Measurements from ENCODE around the gene DSCAM. TPM values are rescaled to one million over a fixed set of nuclear protein-coding genes. Genes with fewer than 3 reads are reported as not detected.

DSCAM gene
- total and polyA plus RNA-seq, 8 donors: 0.37 TPM; not detected in 7

DNA sequence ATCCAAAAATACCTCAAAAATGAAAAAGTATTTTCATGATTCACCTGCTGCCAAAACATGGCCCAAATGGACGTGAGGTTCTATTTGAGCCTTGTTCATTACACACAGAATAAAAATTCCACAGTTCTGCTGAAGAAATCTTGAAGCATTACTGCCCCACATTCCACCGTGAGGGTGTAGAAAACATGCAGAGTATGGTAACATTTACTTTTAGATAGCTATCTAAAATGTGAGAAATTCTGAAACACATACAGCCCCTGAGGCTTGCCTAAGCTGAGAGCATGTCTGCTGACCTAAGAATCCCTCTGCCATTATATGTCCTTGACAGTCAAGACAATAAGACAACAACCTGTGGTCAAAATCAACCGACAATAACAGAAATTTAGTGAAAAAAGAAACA lies 186.5 kb downstream of the DSCAM start:
- WGBS, 5 donors: 37 to 58% (median 47%) methylated on average over 3 of the region's 3 CpGs
- TF ChIP-seq POLR2A (IDR thresholded peaks at IDR 0.05) (no peak), POLR2AphosphoS5 (IDR thresholded peaks at IDR 0.05) (no peak), EP300 (IDR thresholded peaks at IDR 0.05) (no peak)
- TF ChIP-seq, protein P1, sequence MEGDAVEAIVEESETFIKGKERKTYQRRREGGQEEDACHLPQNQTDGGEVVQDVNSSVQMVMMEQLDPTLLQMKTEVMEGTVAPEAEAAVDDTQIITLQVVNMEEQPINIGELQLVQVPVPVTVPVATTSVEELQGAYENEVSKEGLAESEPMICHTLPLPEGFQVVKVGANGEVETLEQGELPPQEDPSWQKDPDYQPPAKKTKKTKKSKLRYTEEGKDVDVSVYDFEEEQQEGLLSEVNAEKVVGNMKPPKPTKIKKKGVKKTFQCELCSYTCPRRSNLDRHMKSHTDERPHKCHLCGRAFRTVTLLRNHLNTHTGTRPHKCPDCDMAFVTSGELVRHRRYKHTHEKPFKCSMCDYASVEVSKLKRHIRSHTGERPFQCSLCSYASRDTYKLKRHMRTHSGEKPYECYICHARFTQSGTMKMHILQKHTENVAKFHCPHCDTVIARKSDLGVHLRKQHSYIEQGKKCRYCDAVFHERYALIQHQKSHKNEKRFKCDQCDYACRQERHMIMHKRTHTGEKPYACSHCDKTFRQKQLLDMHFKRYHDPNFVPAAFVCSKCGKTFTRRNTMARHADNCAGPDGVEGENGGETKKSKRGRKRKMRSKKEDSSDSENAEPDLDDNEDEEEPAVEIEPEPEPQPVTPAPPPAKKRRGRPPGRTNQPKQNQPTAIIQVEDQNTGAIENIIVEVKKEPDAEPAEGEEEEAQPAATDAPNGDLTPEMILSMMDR (IDR thresholded peaks at IDR 0.05): no peak
- Histone ChIP-seq H3K27me3 (no peaks in the 10 kb centered on the region), H3K4me1 (no peaks in the 10 kb centered on the region), H3K27ac (no peak overlapping the region), H3K9me3 (no peaks in the 10 kb centered on the region), H3K4me3 (no peak overlapping the region), H3K36me3 (no peaks in the 10 kb centered on the region)
- DNase-seq: no peak
- intact Hi-C loops (cut with DNase I; ENCODE audit: low total_unique reads): no loop called here

DNA sequence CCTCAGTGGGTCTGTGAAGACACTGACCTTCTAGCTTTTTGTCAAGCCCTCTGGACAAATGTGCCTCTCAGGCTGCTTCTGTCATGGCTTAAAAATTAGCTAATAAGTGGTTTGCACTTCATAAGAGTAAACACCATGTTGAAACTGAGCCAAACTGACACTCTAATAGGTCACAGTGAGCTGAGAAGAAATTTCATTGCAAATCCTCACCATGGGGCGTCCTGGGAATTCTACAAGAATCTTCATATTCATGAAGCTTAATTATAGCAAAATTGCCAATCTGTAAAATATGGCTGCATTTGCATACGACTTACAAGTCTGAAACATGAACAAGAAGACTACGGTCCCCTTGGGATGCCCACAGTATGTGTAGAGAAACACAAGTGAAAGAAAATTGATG lies 188.6 kb downstream of the DSCAM start:
- H3K4me3 ChIP-seq: no peak overlapping the region
- H3K27ac ChIP-seq: no peak overlapping the region
- H3K4me1 ChIP-seq: no peaks in the 10 kb centered on the region
- TF ChIP-seq POLR2A (IDR thresholded peaks at IDR 0.05) (no peak), EP300 (IDR thresholded peaks at IDR 0.05) (no peak), POLR2AphosphoS5 (IDR thresholded peaks at IDR 0.05) (no peak)
- TF ChIP-seq, protein P1 (IDR thresholded peaks at IDR 0.05): no peak
- no peaks in the 10 kb centered on the region for H3K36me3 ChIP-seq
- H3K27me3 ChIP-seq: no peaks in the 10 kb centered on the region
- intact Hi-C loops (cut with DNase I; ENCODE audit: low total_unique reads): no loop called here
- peak in 1 of 2 donors; percentile 63 for DNase-seq
- H3K9me3 ChIP-seq: no peaks in the 10 kb centered on the region
- 57 to 72% (median 67%) methylated on average over 3 of the region's 3 CpGs for WGBS, 5 donors

DNA sequence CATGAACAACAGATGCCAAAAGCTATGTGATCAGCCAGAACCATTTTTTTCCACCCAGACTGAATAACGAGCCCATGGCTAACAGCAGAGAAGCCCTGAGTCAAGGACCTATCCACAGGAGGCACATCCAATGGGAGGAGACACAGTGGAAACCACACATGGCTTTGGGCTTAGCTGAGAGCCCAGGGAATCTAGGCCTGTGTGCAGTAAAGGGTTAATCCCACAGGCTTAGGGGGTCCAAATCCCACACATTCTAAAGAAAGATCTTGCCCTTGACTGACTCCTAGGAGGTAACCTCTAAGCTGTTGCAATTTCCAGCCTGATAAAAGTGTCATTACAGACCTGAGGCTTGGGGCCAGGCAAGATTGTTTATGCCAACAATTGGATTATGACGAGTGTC lies 194.5 kb downstream of the DSCAM start:
- no peak for DNase-seq
- no peak for TF ChIP-seq POLR2A (IDR thresholded peaks at IDR 0.05)
- TF ChIP-seq EP300 (IDR thresholded peaks at IDR 0.05): no peak
- TF ChIP-seq POLR2AphosphoS5 (IDR thresholded peaks at IDR 0.05): no peak
- TF ChIP-seq, protein P1 (IDR thresholded peaks at IDR 0.05): no peak
- H3K4me1 ChIP-seq: no peaks in the 10 kb centered on the region
- no peaks in the 10 kb centered on the region for H3K36me3 ChIP-seq
- no peak overlapping the region for H3K4me3 ChIP-seq
- WGBS, 5 donors: 36 to 51% (median 49%) methylated on average over 2 of the region's 2 CpGs
- peaks cover 0 to 11% (median 7%) of the 10 kb centered on the region in 4 donors for H3K9me3 ChIP-seq
- no peaks in the 10 kb centered on the region for H3K27me3 ChIP-seq
- intact Hi-C loops (cut with DNase I; ENCODE audit: low total_unique reads): no loop called here
- no peak overlapping the region for H3K27ac ChIP-seq

DNA sequence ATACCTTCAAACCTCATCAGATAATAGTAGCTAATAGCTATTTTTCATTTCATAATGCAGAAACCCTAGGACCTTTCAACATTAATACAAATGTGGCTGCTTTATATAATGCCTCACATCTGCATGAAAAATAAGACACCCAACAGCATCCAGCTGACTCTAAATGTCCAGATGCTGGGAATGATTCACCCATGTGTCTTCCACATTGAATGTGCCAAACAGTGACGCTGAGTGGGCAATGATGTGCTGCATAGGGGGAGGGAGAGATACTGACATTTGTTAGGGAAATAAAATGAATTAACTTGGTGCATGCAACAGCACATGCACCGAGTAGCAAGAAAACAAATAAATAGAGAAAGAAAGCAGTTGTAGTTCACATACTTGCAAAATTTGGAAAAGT lies 199.3 kb downstream of the DSCAM start:
- WGBS, 5 donors: 0 to 77% (median 39%) methylated on average over 2 of the region's 2 CpGs
- DNase-seq: no peak
- Histone ChIP-seq H3K27me3 (no peaks in the 10 kb centered on the region), H3K4me1 (no peaks in the 10 kb centered on the region), H3K36me3 (no peaks in the 10 kb centered on the region), H3K27ac (no peak overlapping the region), H3K4me3 (no peak overlapping the region), H3K9me3 (peaks cover 0 to 26% (median 16%) of the 10 kb centered on the region in 4 donors)
- no peak for TF ChIP-seq POLR2A (IDR thresholded peaks at IDR 0.05)
- no peak for TF ChIP-seq EP300 (IDR thresholded peaks at IDR 0.05)
- no peak for TF ChIP-seq POLR2AphosphoS5 (IDR thresholded peaks at IDR 0.05)
- TF ChIP-seq, protein P1 (IDR thresholded peaks at IDR 0.05): no peak
- intact Hi-C loops (cut with DNase I; ENCODE audit: low total_unique reads): no loop called here
